GM12892 (cell line): ENCODE results near the gene STOM.

Experiments used
- POLR2A ChIP-seq: IDR thresholded peaks from 2 replicates; pipeline ENCODE4 v1.6.1; 2011; ENCODE audit warnings: low read depth, low read length, control low read depth
- POLR2AphosphoS5 ChIP-seq: IDR thresholded peaks from 2 replicates; pipeline ENCODE4 v1.6.1; 2011; ENCODE audit warnings: low read depth, low read length, control low read depth
- TAF1 ChIP-seq: IDR thresholded peaks from 2 replicates; pipeline ENCODE4 v1.6.1; 2011; ENCODE audit warnings: low read depth, mild to moderate bottlenecking, control low read depth, low read length, borderline replicate concordance

DNA sequence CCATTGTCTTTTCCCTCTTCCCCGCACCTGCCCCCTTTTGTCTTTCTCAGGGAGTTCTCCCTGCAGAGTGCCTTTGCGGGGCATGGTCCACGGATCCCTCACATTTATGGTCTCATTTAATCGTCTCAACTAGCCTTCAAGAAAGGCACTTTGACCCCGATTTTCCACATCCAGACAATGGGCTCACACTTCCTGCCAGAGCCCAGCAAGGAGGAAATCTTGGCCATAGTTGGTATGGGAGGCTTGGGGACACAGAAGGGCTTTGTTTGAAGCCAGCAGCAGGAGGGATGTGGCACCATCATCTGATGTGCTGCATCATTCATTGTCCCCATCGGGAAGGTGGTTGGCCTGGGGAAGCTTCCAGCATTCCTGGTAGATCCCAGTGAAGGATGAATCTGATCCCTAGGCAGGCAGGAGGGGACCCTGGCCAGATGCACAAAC, 77.2 kb downstream of the STOM start:
- TF ChIP-seq POLR2A (no peak), POLR2AphosphoS5 (no peak), TAF1 (no peak)
